GM18951 (cell line): ENCODE results near the gene ARHGEF11.
"Not testable (repeated sequence)": the region's sequence is repeated elsewhere in the genome, so short reads cannot be mapped to it uniquely, and the experiment has no call there.

Experiments used
- POLR2A ChIP-seq: IDR thresholded peaks from 4 replicates; pipeline ENCODE4 v1.6.1; 2011; ENCODE audit warnings: mild to moderate bottlenecking; ENCODE audit not compliant: insufficient read length, insufficient read depth; ENCODE audit errors: extremely low read depth
- in situ Hi-C: fragments of 300-500 bp; cut with MboI; formaldehyde crosslinking; loops from one replicate; pipeline ENCODE4 v1.12.0; 2022; ENCODE audit warnings: low sequenced_read_pairs, mixed read lengths, inconsistent platforms; ENCODE audit not compliant: unreplicated experiment

Gene ARHGEF11

DNA sequence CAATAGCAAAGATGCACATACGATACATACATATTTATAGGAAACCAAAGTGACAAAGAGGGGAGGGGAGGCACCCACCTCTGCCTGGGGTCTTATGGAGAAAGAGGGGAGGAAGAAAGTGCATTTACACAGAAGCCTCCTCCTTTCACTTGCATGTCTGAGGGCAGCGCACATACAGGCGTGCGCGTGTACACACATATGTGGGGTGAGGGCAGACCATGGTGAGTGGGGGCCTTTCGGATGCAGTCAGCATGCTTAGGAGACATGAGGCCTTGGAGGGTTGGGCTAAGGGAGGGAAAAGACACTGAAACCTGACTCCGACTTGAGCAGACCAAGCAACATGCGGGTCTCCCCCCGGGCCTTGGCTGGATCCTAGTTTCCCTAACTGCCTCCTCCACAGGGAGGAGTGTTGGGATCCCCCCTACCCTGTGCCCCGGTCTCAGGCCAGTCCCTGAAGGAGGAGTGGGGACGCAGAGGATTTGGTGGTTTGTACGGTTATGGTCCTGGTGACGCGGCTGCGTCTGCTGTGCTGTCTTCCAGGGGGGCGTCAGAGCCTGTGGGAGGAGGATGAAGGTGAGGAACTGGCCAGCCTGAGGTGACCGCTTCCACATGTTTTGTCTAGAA, 109.9 kb downstream of the ARHGEF11 start:
- TF ChIP-seq POLR2A: no peak
- in situ Hi-C loops: no loop called here

DNA sequence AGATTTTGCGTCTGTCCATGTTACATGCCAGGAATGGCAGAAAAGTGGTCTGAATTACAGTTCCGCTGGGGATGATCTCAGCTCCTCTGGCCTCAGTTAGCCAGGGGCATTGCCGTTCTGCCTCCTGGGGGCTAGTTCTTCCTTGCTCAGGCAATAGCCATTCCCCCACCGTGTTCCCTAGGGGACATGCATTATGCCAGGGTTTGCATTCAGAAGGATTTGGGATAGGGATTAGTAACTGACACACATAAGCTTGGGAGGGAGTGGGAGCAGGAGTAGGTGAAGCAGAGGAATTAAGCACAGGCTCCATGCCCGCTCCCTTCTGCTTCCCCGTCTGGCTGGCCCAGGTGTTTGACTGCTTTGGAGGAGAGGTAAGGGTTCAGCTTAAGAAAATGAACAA, 112.4 kb downstream of the ARHGEF11 start:
- TF ChIP-seq POLR2A: no peak
- in situ Hi-C loops: no loop called here

DNA sequence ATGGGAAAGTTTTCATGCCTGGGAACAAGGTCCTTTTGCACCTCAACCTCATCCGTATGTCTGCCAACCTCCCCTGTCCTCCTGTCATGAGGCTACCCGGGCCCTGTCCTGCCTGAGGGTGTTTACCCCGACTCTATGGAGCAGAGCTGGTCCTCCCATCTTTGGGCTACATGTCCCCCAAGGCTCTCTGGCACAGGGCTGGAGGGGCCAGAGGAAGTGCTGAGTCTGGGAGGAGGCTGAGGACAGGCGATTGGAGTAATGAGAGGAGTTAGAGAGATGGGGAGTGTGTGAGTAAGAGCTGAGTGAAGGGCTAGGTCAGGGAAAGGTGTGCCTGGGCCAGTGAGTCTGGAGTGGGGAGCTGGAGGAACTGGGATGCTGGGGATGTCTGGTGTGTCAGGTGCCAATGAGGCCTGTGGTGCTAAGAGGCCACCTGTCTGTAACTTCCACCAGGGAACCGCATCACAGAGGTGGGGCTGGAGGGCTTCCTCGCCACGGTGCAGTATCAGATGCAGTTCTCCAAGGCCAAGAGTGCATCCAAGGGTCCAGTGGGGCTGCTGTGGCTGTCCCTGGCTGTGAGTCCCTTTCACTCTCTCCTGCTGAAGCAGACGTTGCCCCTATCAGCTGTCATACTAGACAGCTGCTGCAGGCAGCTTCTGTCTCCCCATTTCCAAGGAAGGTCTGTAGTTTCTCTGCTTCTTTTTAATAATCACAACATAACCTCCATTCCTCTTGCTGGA, 113.4 kb downstream of the ARHGEF11 start:
- in situ Hi-C loops: no loop called here
- no peak for TF ChIP-seq POLR2A

DNA sequence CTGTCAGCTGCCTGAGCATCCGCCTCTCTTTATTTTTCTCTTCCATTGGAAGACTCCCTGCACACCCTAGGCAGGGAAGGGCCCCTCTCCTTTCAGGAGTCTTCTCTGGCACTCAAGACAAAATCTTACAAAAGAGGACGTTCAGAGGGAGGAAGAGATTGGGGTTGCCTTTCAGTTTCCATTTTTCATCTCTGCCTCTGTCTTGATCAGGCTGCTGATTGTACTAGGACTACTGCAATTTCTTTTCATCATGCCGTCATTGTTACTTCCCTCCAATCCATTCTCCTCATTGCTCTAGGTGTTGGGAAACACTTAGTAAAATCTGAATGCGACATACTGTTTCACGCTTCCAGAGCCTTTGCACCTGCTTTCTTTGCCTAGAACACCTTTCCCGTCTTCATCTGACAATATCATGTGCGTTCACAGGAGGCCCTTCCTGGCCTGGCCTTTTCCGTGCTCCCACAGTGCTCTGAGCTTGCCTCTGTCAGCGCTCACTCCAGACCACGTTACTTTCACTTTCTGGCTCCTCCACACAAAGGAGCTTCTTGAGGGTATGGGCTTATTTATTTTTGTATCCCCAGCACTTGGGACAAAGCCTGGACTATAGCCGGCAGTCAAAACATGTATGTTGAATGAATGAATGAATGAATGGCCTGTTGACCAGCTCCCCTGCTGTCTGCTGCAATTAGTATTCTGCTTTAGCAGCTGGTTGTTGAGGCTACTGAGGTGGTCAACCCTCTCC, 114.2 kb downstream of the ARHGEF11 start:
- no peak for TF ChIP-seq POLR2A

DNA sequence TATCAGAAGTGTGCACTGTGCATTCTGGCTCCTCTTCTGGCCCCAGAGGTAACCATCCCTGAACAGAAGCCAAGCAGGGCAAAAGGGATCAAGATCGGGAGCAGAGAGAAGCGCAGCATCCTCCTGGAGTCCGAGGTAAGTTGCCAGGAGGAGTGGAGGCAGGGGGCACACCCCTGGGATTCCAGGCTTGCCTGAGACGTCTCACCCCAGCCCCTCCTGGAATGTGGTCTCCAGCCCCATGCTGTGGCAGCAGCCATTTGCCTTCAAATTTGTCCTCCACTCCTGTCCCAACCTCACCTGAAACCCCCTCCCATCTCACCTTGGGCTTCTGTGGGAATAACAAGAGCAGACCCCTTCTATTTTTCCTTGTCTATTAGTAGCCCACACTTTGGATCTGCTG, 115.1 kb downstream of the ARHGEF11 start:
- TF ChIP-seq POLR2A: no peak
- in situ Hi-C loops: no loop called here

More for the DNA sequence above, 114.2 kb downstream of the ARHGEF11 start:
- in situ Hi-C loops: no loop called here

DNA sequence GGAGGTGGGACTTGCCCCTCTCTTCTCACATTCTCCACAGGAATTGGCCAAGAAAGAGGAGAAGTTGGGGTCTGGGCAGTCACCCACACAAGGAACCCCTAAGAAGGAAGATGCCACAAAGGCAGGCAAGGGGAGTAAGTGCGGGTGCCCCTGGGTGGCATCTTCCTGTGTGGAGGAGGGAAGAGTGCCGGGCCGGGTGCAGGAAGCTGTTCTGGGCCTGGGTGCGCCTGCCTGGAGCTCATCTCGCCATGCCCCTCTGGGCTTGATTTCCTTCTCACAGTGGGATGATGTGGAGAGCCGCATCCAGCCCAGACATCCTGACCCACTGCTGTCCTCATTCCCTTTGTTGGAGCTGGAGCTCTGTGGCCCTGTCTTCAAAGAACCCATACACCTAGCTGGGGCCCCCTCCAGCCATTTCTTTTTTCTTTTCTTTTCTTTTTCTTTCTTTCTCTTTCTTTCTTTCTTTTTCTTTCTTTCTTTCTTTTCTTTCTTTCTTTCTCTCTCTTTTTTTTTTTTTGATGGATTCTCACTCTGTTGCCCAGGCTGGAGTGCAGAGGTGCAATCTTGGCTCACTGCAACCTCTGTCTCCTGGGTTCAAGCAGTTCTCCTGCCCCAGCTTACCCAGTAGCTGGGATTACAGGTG, 115.8 kb downstream of the ARHGEF11 start:
- in situ Hi-C loops: no loop called here

DNA sequence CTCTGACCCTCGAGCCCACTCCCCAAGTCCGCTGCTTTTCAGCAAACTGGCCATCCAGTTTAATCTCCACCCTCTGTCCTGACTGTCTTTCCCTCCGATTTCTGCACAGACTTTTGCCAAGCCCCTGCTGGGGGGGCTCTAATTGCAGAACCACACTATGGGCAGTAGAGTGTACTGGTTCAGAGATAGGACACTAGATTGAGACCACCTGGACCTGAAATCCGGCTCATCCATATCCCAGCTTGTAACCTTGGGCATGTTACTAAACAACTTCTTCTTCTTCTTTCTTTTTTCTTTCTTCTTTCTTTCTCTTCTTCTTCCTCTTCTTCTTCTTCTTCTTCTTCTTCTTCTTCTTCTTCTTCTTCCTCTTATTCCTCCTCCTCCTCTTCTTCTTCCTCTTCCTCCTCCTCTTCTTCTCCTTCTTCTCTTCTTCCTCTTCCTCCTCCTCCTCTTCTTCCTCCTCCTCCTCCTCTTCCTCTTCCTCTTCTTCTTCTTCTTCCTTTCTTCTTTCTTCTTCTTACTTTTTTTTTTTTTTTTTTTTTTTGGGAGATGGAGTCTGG, 117.4 kb downstream of the ARHGEF11 start:
- no peak for TF ChIP-seq POLR2A
- in situ Hi-C loops: no loop called here

More for the DNA sequence above, 115.8 kb downstream of the ARHGEF11 start:
- TF ChIP-seq POLR2A: no peak

DNA sequence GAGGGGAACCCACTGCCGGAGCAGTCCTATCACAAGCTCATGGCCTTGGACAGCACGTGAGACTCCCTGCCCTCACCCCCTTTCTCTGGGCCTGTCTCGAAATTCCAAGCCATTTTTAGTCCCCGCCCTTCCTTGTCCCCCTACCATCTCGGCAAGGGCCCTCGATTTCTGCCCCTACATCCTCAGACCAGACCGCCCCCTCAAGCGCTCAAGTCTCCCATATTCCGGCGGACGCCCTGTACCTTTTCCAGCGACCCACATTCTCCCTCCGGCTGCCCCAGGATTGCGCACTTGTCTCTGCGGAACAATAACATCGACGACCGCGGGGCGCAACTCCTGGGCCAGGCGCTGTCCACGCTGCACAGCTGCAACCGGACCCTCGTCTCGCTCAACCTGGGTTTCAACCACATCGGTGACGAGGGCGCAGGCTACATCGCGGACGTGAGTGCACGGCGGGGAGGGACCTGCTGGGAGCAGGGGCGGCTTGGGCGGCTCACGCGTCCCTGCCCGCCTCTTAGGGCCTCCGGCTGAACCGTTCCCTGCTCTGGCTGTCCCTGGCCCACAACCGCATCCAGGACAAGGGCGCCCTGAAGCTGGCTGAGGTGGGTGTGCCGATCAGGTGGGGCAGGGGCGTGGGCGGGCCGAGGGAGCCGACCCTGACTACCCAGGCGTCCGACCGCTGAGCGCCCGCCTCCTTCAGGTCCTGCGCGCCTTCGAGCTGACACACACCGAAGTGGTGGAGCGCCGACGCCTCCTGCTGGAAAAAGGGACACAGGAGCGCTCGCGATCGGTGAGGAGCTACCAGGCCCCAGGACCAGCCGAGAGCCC, 118.1 kb downstream of the ARHGEF11 start:
- in situ Hi-C loops: no loop called here
- TF ChIP-seq POLR2A: no peak

DNA sequence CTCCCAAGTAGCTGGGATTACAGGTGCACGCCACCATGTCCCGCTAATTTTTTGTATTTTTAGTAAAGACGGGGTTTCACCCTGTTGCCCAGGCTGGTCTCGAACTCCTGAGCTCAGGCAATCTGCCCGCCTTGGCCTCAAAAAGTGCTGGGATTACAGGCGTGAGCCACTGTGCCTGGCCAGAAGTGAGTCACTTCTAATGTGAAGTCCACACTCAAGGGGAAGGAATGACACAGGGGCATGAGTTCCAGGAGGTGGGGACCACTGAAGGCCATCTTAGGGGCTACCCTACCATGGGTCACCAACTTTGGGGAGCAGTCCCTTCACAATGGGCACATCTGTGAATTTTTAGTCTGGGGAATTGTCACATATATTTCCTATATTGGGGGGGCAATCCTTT, 118.8 kb downstream of the ARHGEF11 start:
- in situ Hi-C loops: not testable (repeated sequence)

DNA sequence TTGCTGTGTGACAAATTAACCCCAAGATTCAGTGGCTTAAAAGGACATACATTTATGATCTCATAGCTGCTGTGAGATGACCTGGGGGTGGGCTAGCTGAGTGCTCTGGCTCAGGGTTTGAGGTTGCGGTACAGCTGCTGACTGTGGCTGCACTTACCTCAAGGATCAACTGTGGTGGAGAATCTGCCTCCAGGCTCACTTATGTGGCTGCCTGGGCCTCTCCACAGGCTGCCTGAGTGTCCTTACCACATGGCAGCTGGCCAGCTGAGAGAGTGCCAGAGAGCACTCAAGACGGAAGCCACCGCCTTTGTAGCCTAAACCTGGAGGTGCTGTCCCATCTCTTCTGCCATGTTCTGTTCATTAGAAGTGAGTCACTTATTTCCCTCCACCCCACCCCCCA, 119.4 kb downstream of the ARHGEF11 start:
- TF ChIP-seq POLR2A: no peak
- in situ Hi-C loops: no loop called here

DNA sequence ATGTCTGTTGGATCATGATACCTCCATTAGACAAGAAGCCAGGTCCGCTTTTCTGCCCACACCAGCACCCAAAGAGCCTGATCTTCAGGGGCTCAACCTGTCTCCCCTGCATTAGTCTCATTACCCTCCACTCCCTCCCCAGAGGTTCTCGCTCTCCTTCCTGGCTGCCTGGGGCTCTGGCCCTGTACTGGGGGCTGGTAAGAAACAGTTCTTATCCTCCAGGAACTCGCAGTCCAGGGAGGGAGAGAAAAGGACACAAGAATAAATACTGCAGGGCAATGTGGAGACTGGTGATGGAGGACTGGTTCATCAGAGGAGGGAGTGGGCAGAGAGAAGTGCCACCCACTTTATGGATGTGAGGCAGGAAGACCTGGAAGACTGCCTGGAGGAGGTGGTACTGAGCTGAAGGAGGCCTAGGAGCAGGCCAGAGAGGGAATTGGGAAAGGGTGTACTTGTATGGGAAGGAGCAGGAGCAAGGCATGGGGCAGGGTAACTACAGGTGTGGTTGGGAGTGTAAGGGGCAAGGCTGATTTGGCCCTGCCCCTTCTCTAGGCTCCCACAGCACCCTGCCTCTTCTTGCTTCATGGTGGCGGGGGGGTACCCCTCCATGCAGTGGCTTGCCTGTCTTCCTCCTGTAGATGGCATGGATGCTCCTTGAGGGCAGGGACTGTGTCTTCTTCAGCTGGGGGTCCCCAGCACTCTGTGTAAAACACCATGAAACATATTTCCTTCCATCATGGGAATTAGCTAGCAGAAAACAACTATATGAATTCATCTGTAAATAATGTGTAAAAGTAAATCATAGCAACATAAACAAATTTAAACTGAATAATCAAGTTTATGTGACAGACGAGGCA, 120.2 kb downstream of the ARHGEF11 start:
- TF ChIP-seq POLR2A: no peak
- in situ Hi-C loops: no loop called here
